OCI-LY3 (cell line): ENCODE measurements around the gene GLCE.

Experiments used
- H2AFZ ChIP-seq: fragments of 200-600, 300-600 bp; shearing (Covaris generic); 2 replicates; pipeline ENCODE4 v1.6.0; 2014; ENCODE audit warnings: antibody characterized with exemption, low read depth, low read length
- H3K27ac ChIP-seq: fragments of 200-600, 300-600 bp; sonication (generic); 2 replicates; pipeline ENCODE4 v1.5.1; 2014; ENCODE audit warnings: mild to moderate bottlenecking, low read length, moderate library complexity, mixed read lengths
- H3K27me3 ChIP-seq: fragments of 200-600, 300-600 bp; sonication (generic); 2 replicates; pipeline ENCODE4 v1.6.1; 2014; ENCODE audit warnings: low read depth, low read length, mixed read lengths
- H3K36me3 ChIP-seq: fragments of 200-600, 300-600 bp; sonication (generic); replicated peaks from 2 replicates; pipeline ENCODE3; 2014; ENCODE audit warnings: low read depth, low read length, mixed read lengths
- H3K4me1 ChIP-seq: fragments of 300-600, 200-600 bp; sonication (generic); 2 replicates; pipeline ENCODE4 v1.6.1; 2014; ENCODE audit warnings: low read length, mixed read lengths
- H3K4me2 ChIP-seq: fragments of 200-600, 300-600 bp; sonication (generic); 2 replicates; pipeline ENCODE4 v1.6.1; 2014; ENCODE audit warnings: low read length, mixed read lengths
- H3K4me3 ChIP-seq: fragments of 300-600, 200-600 bp; sonication (generic); 2 replicates; pipeline ENCODE4 v1.5.1; 2014; ENCODE audit warnings: antibody characterized with exemption, mild to moderate bottlenecking, low read length, moderate library complexity
- H3K79me2 ChIP-seq: fragments of 300-600, 200-600 bp; shearing (Covaris generic); 2 replicates; pipeline ENCODE4 v1.6.1; 2014; ENCODE audit warnings: mild to moderate bottlenecking, low read length, mixed read lengths
- H3K9ac ChIP-seq: fragments of 300-600, 200-600 bp; shearing (Covaris generic); 2 replicates; pipeline ENCODE4 v1.6.0; 2014; ENCODE audit warnings: mild to moderate bottlenecking, low read length, moderate library complexity
- H3K9me3 ChIP-seq: fragments of 200-600, 300-600 bp; shearing (Covaris generic); 2 replicates; pipeline ENCODE4 v1.6.1; 2014; ENCODE audit warnings: low read length, mixed read lengths; ENCODE audit not compliant: insufficient read depth
- H4K20me1 ChIP-seq: fragments of 200-600, 300-600 bp; sonication (generic); 2 replicates; pipeline ENCODE4 v1.6.1; 2016; ENCODE audit warnings: low read length, mixed read lengths; ENCODE audit not compliant: insufficient read depth
- EZH2phosphoT487 ChIP-seq: fragments of 200-600 bp; shearing (Covaris generic); IDR thresholded peaks from 2 replicates; pipeline ENCODE4 v1.6.1; 2018; ENCODE audit warnings: antibody characterized with exemption, mixed run types, low read depth
- TF ChIP-seq, protein P1 (sequence below): fragments of 200-600, 300-600 bp; sonication (generic); IDR thresholded peaks from 2 replicates; pipeline ENCODE4 v1.5.1; 2014; ENCODE audit warnings: antibody characterized with exemption, low read length, low read depth

The GLCE gene

DNA sequence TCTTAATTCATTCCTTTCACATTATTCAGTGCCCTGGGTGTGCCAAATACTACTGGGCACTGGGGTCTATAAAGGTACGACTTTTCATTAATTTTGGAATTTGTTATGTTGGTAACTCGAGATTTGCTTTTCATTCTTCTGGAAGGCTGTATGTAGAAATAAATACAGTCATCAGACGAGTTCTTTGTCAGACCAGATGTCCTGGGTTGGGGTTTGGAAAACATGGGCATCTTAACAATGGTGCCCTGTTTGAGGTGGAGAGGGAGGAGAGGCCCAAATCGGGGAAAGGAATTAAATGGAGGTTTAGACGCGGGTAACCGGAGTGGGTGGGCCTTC is 662 bp upstream of the GLCE start:
- no peaks in the 10 kb centered on the region for H3K9me3 ChIP-seq
- no peaks in the 10 kb centered on the region for H3K79me2 ChIP-seq
- no peak overlapping the region for H3K27ac ChIP-seq
- peak overlapping the region; percentile 79 for H3K4me2 ChIP-seq
- peaks cover 7% of the 10 kb centered on the region for H3K27me3 ChIP-seq
- H3K9ac ChIP-seq = peak overlapping the region; percentile 41
- no peaks in the 10 kb centered on the region for H4K20me1 ChIP-seq
- H3K4me1 ChIP-seq = peaks cover 11% of the 10 kb centered on the region
- peak overlapping the region; percentile 92 for H2AFZ ChIP-seq
- peak overlapping the region; percentile 90 for H3K4me3 ChIP-seq
- no peak for TF ChIP-seq EZH2phosphoT487
- TF ChIP-seq, protein P1, sequence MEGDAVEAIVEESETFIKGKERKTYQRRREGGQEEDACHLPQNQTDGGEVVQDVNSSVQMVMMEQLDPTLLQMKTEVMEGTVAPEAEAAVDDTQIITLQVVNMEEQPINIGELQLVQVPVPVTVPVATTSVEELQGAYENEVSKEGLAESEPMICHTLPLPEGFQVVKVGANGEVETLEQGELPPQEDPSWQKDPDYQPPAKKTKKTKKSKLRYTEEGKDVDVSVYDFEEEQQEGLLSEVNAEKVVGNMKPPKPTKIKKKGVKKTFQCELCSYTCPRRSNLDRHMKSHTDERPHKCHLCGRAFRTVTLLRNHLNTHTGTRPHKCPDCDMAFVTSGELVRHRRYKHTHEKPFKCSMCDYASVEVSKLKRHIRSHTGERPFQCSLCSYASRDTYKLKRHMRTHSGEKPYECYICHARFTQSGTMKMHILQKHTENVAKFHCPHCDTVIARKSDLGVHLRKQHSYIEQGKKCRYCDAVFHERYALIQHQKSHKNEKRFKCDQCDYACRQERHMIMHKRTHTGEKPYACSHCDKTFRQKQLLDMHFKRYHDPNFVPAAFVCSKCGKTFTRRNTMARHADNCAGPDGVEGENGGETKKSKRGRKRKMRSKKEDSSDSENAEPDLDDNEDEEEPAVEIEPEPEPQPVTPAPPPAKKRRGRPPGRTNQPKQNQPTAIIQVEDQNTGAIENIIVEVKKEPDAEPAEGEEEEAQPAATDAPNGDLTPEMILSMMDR = no peak
- H3K36me3 ChIP-seq = no peaks in the 10 kb centered on the region

DNA sequence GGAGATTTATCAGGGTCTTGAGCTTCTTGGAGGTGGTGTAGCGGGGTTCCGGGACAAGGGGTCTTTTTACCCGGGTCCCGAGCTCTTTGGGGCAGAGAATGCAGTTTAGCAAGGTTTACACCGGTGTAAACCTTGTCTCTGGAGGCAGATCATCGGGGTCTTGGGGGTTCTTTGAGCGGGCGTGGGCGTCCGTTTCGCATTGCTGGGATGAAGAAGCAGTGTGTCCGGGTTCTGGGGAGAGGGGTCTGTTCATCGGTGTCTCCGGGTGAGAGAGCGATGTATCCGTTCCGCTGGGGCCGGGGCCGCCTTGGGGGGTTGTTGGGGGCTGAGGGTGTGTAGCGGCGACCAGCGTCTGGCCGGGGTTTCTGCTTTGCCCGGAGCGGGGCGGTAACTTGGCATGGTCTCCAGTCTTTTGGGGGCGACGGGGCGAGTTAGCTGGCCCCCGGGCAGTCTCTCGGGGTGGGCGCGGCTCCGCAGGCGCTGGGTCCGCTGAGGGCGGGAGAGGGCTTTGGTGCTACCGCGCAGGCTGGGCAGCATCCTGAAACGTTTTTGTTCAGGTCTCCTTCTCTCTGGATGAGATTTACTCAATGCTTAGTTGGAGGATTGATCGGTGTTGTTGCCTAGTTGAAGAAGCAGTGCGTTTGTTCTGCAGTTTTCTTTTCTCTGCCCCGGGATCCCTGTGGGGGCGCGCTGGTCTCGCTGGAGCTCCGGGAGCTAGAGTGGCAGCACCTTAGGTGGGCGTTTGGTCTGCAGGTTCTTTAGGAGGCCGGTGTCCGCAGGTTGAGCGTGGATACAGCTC is 843 bp downstream of the GLCE start:
- H4K20me1 ChIP-seq = no peaks in the 10 kb centered on the region
- TF ChIP-seq, protein P1 = peak; percentile 59
- no peak for TF ChIP-seq EZH2phosphoT487
- peak overlapping the region; percentile 90 for H3K4me3 ChIP-seq
- no peaks in the 10 kb centered on the region for H3K36me3 ChIP-seq
- H3K9me3 ChIP-seq = no peaks in the 10 kb centered on the region
- peak overlapping the region; percentile 83 for H3K9ac ChIP-seq
- H3K4me2 ChIP-seq = peak overlapping the region; percentile 99
- no peaks in the 10 kb centered on the region; the same call in 1 of the 2 replicates for H3K27me3 ChIP-seq
- peak overlapping the region; percentile 87 for H2AFZ ChIP-seq
- H3K79me2 ChIP-seq = no peaks in the 10 kb centered on the region
- peaks cover 11% of the 10 kb centered on the region for H3K4me1 ChIP-seq
- H3K27ac ChIP-seq = no peak overlapping the region

DNA sequence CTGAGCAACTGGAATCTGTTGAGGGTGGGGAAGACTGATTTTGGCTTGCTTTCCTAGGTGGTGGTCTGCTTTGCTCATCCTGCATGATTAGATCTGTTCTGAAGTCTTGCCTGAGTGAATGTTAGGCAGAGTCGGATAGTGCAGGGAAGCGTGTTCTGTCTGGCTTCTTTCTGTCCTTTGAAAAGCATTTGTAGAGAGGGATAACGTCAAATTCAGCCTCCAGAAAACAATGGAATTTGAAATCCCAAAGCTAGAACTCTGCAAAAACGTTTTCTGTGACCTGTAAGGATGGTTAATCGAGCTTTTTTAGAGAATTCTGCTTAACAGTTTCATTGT is 1.4 kb downstream of the GLCE start:
- Histone ChIP-seq H2AFZ (peak overlapping the region; percentile 87; the same call in 1 of the 2 replicates), H3K4me1 (peaks cover 11% of the 10 kb centered on the region), H3K4me3 (peak overlapping the region; percentile 90), H4K20me1 (no peaks in the 10 kb centered on the region), H3K9me3 (no peaks in the 10 kb centered on the region), H3K9ac (peak overlapping the region; percentile 83), H3K4me2 (peak overlapping the region; percentile 99), H3K79me2 (no peaks in the 10 kb centered on the region), H3K27ac (no peak overlapping the region), H3K36me3 (no peaks in the 10 kb centered on the region), H3K27me3 (no peaks in the 10 kb centered on the region; the same call in 1 of the 2 replicates)
- no peak for TF ChIP-seq EZH2phosphoT487

DNA sequence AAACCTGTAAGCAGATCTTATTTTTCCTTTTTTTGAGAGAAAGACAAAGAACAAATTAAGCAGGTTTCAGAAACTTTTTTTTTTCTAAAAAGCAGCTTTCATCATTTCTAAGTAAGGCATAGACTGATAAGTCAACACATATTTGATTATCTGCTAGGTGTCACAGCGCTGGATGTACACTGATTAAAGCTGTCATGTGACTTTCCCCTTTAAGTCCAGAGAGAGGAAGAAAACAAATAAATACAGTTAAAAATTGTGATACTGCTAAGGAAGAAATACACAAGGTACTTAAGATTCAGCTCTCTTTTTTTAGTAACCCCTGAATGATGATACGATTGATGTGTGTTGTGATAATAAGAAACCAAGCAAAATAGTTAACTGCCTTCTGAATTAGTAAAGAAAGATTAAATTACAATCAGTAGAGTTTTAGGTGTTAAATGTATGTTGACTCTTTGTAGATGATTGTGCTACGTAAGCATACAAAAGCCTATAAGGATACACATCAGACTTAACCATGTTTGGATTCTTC is 2.8 kb downstream of the GLCE start:
- Histone ChIP-seq H3K79me2 (no peaks in the 10 kb centered on the region), H4K20me1 (no peaks in the 10 kb centered on the region), H3K9ac (no peak overlapping the region), H3K4me2 (no peak overlapping the region), H3K4me3 (no peak overlapping the region), H3K4me1 (peaks cover 11% of the 10 kb centered on the region), H3K27me3 (no peaks in the 10 kb centered on the region; the same call in 1 of the 2 replicates), H3K27ac (no peak overlapping the region), H3K9me3 (no peaks in the 10 kb centered on the region), H3K36me3 (no peaks in the 10 kb centered on the region), H2AFZ (no peak overlapping the region)
- TF ChIP-seq EZH2phosphoT487 = no peak
- TF ChIP-seq, protein P1 = no peak
